HG03432 (cell line): ENCODE results near the gene IL17F.
A peak's percentile ranks its signal among the peaks of the same experiment; 100 is the strongest.

Experiments
- ATAC-seq: cut with Tn5 transposase; IDR thresholded peaks from one replicate; pipeline ENCODE4 v1.9.1; 2021; ENCODE audit warnings: mild to moderate bottlenecking, moderate library complexity; ENCODE audit not compliant: unreplicated experiment

Gene IL17F

DNA sequence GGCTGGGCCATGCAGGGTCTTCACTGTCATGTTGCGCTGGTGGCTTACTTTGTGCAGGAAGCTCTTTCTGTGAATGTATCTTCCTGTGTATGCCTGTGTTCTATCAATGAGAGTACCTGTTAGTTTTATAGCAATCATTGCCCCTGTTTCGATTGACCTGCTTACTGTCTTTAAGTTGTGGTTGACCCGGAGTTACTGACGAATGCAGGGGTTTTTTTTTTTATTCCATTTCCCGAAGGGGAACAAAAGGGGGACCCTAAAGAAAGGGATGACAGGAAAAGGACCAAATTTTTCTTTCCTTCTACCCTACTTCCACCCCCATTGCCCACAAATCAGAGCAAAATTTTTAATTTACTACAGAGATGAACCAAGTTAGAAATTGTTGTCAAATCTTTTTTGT is at the start of gene IL17F:
Gene IL17F (minus strand): TSS at position 101 of the 400 bp plus-strand sequence. CDS start 71 bp downstream, at position 30.
- ATAC-seq = no peak

DNA sequence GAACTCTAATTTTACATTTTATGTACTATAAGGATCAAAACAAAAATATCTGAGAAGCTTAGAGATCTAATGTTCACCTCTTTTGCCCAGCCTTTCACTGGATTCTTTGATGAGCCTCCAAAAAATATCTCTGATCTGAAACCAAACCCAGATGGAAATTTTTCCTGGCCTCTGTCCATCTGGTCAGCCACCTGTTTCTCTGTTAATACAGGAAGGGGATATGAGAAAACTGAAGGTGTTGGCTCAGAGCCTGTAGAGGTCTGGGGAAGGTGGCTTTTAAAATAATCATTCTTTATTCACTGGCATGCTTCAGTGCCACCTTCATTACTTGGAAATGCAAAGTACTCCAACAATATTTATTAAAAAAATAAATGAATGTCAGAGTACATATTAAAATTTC is 48.8 kb upstream of the IL17F start:
- ATAC-seq = no peak

DNA sequence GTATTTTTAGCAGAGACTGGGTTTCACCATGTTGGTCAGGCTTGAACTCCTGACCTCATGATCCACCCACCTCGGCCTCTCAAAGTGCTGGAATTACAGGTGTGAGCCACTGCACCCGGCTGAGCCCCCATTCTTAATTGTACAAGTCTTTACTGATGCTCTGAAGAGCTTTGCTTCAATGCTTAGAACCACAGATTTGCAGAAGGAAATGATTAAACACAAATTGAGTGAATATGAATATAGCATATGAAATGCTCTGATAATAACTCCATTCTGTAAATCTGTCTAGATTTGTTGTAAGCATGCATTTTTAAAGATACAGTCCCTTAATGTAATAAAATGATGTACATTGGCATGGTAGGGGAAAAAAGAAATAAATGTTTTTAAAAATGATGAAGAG is 44.5 kb upstream of the IL17F start:
- ATAC-seq = no peak

DNA sequence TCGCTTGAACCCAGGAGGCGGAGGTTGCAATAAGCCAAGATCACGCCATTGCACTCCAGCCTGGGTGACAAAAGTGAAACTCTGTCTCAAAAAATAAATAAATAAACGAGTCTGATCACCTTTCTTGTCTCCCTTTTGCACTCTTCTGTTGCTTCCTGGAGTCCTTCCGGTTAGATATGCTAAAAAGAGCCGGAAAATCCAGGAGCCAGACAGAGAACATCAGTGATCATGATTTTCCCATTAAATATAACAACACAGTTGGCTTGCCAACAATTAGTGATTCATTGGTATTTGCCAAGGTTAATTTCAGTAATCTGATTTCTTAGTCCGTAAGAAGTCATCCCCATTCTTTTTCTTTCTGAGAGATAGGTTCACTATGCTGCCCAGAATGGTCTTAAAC is 43.9 kb upstream of the IL17F start:
- ATAC-seq = no peak

DNA sequence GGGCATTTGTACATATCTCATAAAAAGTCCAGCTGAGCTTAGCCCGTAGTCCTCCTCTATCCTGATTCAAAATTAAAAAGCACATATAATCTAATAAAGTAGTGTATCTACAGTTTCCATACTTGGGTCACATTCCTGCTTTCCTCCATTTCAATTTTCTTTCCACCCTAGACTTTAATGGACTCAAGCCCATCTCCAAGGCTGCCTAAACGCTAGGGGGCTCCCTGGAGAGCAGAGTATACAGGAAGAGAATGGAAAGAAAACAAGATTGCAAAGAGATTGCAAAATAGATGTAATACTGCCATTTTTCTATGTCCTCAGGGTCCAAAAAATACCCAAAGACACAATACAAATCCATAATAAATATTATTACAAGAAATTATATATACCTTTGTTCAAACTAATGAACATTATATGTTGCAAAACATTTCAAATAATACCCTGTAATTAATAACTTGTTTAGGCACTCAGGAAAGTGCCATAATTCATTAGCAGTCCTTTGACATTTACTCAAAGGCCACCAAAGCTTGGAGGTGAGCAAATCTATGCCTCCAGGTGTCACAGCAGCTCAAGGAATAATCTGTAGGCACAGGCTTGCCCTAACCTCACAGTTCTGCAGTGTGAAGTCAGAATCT is 42.6 kb upstream of the IL17F start:
- no peak for ATAC-seq

DNA sequence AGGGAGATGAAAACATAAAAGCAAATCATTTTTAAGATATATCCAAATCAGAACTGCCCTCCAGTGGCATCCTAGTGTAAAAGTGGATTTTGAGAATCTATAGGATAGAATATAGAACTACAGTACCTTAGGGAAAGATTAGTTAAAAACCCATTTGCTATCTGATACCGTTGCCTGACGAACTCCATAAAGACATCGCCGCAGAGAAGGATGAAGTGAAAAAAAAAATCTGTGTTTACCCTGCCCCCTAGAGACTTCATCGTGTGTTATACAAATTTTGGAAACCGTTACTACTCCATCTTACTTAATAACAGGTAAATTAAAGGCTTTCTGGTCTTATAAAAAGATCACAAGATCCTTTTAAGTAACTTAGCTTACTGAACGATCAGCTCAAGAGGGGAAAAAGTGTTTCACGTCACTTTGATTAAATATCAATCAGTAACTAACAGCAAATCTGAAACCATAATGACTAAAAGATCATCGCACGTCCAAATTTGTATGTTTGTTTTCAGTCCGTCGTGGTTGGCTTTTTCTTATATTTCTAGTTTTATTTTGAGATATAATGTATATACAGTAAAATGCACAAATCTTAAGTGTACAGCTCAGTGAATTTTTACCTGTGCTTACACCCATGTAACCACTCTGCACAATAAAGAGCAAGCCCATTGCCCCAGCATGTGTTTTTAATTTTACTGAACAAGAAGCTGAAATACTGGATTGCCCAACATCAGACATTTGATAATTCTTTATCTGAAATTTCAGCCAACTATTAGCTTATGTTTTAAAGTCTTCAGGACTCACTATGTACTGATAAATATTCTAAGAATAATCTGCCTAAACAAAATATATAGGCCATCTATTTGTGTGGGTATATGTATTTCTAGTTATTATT is 41.1 kb upstream of the IL17F start:
- ATAC-seq = no peak

DNA sequence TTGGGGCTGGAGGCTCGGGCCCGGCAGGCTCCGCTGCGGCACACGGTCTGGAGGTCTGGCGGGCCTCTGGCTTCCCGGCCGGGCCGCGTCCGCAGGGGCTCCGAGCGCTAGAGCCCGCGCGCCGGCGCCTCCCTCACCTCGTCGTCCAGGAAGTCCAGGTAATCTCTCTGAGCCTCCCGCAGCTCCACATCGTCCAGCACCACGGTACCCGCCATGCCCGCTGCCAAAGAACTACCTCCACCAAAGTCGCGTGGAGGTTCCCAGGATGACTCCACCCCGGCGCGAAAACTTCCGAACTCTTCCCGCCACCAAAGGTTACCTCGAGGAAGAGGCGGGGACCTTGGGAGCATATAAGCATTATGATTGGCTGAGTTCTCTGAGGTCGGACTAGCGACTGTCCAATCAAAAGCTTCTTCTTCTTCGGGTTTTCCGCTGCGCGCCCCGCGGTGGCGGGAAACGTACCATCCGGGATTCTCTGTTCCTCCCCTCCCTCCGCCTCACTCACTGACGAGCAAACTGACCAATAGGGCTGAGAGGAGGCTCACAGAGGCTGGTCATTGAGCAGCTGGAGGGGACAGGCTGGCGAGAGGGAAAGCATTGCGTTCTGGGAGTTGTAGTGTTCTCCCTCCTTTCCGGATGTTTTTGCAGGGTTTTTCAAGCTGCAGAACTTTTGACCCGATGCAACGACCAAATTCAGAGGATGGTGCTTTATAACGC is 40.3 kb upstream of the IL17F start, which contains the start of gene MCM3:
Gene MCM3 (minus strand): TSS at position 283 of the 717 bp plus-strand sequence. CDS start 68 bp downstream, at position 215.
- ATAC-seq = peak; percentile 97

DNA sequence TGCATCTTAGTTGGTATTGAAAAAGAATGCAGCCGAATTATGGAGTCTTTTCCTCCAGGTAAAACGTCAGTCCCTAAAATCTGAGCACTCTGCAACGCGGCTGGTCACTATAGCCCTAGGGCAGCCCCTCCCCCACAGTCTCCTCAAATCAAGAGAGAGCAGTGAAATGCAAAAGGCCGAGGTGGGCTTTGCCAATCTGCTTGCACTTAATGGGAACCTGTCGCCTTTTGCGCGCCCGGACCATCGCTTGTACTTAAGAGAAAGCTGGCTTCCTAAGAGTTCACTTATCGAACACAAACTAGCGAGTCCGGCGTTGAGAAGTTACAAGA is 39.8 kb upstream of the IL17F start:
- ATAC-seq = peak; percentile 5

DNA sequence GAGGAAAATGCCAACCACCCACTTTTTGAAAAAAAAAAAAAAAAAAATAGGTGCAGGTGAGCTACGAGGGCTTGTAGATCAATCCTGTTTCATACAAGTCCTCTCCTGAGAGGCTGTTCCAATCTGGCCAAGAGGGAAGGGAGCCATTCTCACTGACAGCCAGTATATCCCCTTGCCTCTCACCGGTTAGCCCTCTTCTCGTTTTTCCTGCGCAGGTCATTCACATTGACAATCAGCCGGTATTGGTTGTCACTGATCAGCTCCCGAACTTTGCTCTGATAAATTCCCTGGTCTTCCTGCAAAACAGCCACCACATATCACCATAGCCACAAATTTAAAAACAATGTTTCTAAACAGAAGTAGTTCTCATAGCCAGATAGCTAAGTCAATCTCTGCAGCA is 38.8 kb upstream of the IL17F start:
- no peak for ATAC-seq

DNA sequence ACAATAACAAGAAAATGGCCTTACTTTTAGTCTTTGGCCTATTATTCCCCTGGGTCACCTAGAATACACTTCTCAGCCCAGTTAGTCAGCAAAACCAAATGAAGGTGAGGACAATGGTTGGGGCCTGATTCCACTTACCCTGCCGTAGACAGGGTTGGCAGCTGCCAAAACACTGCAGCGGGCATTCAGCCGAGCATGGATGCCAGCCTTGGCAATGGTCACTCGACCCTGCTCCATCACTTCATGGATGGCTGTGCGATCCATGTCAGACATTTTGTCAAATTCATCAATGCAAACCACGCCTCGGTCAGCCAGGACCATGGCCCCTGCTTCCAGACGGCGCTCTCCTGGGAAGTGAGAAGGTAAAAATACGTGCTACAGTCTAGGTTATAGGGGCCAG is 31.8 kb upstream of the IL17F start:
- no peak for ATAC-seq

DNA sequence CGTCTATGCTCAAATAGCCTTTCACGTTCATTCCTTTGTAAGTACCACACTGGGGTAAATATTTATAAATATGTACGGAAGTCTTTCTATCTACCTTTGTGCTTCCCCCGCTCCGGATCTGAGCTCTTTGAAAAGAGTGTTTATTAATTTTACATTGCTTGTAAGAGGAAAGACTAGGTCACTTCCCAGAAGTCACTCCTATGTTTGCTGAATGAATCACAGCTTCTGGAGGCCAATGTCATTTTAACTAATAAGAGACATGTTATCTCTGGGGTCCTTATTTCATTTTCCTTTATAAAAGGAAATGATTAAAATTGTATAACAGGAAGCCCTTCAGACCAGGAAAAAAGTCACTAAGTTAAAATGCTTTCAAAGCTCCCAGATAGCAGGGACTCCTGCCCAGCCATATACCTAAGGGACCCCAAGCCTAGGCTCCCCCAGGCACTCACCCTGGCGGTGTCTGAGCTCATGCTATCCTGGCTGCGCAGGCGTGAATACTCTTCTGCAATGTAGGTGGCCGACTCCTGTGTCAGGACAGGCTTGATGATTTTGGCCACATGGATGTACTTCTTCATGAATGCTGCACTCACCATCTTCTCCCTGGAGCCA is 27.7 kb upstream of the IL17F start:
- no peak for ATAC-seq

DNA sequence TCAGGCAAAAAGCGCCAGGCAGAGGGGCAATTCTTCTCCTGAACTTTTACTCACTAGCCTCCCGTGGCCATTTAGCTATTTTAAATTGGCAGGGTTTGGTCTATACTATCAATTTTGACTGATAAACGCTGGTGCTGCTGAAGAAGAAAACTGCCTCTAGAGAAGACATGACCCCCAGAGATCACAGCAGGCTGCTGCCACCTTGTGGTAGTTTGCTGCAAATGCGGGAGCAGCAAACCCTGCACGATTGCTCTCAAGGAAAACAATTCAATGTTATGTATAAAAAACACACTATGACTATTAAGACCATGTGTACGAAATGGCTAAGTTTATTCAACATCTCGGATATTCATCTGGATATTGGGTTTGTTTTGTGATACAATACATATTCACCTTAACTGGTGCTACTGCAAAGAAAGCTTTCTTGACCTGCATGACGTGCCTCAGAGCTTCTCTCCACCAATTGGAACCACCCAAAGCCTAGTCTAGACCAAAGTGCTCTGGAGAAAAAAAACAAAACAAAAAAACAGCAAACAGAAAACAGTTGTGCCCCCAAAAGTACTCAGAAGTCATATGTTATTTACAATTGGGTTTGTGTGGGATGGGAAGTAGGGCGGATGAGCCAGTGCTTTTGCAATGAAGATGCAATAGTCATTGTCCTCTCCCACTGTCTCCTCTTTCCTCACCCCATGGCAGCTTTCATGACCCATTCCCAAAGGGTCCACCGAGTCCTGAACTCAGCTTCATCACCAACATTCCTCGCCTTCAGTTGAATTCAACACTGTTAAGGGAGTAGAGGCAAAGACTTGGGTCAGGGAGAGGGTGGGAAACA is 19.6 kb upstream of the IL17F start:
- peak; percentile 78 for ATAC-seq

DNA sequence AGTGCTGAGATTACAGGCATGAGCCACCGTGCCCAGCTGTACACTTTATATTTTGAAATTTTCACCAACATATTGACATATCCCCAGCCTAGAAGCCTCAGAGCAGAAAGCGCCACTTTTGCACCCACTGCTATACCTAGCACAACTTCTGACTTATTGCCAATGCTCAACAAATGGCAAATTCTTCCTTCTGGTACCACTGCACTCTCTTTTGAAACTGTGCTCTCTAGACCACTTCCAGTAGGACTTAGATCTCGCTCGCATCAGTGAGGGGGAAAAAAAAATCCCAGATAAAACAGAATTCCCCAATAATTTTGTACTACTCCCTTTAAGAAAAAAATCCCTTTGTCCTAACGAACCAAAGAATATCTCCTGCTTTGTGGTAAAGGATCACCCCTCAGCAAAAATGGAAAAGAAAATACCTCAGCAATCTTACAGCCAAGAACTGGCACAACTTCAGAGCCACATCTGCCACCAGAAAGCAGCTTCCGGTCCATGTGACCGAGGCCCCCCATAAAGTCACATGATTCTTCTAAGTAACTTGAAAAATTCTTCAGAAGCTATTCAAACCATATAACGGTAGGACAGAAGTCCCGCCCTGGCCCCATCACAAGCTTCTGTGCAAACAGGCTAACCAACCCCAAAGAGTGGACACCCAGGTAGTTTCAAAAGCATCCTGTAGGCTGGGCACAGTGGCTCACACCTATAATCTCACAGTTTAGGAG is 18.5 kb upstream of the IL17F start:
- ATAC-seq = no peak

DNA sequence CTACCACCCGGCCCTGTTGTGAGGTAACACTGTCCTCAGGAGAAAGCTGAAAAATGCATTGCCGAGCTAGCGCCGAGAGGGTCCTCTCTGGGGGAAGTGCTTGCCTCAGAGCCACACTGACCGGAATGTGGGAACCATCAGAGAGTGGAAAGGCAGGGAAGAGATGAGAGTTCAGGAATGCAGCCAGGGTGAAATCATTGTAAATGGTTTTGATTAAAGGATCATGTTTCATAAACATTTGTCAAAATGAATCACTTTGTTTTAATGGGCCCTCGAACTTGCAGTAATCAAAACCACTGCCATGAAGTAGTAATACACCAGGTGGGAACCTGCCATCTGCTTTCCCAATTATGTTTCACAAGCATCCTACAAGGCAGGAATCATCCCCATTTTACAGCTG is 16.9 kb upstream of the IL17F start:
- no peak for ATAC-seq

DNA sequence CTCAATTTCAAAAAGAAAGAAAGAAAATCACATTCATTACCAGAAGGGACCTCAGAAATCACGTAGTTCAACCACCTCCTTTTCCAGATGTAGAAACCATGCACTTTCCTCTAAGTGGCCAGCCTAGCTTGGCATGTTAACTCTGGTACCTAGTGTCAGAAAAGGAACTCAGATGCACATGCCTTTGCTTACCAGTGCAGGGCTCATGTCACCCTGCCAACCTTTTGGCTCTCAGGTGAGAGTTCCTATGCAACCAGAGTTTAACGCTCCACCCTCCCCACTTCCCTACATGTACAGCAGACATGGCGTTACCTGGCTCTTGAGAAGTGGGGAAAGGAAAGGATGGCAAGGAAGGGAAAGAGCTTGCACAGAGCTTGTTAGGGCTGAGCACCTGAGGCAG is 16.3 kb upstream of the IL17F start:
- no peak for ATAC-seq

DNA sequence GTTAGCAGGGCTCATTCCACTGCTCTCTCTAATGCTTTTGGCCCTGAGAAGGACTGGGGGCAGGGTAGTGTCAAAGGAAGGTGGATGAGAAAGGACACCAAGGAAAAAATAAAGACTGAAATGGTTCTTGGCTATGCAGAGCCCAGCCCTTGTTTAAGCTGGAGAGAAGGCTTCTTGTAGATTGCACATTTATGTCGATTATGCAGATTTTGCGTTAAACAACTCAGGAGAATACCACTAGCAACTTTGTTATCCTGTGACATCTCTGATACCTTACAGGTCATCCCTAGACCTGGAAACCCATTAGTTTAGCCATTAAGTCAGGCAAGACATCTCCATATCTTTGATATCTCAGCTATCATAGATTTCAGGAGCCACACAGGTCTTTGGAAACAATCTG is 11.1 kb upstream of the IL17F start:
- no peak for ATAC-seq

DNA sequence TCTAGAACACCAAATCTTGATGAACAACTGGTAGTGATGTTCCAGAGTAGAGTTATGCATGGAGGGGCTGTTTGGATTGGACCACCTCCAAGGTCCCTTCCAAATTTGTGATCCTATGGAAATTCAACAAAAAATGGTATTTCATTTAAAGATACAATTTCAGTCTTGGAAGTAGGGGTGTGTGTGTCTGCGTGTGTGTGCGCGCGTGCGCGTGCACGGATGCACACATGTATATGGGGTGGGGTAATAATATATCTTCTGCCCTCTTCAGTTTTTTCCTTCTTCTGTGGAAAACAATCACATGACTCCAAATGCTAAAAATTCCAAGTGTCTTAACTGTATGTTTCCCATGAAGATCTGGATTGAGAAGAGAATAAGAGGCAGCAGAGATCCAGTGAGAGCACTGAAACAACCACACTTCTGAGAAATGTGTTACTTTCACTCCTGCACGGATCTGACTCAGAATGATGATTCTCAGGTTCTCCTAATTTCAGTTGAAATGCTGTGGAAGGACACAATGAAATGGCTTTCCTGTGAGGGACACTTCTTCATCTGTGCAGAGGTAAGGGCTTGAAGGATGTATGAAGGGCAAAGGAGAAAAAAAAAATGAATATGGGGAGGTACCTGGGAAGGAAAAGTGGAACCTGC is 10.6 kb upstream of the IL17F start:
- no peak for ATAC-seq

DNA sequence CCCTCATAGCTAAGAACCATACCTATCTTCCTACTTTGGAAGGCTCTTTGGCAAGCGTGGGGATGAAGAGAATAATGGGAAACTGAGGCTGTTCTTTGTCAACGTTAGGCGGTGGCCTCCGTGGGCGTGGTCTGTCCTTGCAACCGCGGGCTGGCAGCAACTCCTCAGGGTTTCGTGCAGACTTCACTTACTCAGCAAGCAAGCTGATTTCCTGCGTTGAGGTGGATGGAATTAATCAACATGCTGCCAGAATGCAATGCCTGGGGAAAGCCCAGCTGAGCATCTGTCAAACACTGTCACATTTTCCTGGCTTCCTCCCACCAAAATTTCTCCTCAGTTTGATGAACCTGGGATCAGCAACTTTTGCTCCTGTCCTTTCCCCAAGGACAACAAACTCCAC is 9.2 kb upstream of the IL17F start:
- no peak for ATAC-seq

DNA sequence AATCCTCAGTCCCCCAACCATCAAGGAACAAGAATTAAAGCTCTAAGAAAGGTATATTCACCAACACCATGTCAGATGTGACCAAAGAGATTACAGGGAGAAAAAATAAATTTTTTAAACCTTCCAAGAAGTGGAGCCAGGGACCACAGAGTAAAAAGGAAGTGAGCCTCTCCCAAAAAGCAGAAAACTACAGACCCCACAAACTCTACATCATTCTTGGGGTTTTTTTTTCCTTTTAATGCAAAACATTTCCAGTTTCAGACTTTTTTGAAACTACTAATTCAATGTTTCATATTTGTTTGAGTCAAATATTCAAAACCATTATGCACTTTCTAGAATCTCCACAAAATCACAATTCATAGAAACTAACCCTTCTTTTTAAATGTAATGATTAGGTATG is 6.8 kb upstream of the IL17F start:
- no peak for ATAC-seq
